ENCODE results near the gene TMC8.
A peak's percentile ranks its signal among the peaks of the same experiment; 100 is the strongest.
"Not testable (repeated sequence)": the region's sequence is repeated elsewhere in the genome, so short reads cannot be mapped to it uniquely, and the experiment has no call there.

Gene TMC8

DNA sequence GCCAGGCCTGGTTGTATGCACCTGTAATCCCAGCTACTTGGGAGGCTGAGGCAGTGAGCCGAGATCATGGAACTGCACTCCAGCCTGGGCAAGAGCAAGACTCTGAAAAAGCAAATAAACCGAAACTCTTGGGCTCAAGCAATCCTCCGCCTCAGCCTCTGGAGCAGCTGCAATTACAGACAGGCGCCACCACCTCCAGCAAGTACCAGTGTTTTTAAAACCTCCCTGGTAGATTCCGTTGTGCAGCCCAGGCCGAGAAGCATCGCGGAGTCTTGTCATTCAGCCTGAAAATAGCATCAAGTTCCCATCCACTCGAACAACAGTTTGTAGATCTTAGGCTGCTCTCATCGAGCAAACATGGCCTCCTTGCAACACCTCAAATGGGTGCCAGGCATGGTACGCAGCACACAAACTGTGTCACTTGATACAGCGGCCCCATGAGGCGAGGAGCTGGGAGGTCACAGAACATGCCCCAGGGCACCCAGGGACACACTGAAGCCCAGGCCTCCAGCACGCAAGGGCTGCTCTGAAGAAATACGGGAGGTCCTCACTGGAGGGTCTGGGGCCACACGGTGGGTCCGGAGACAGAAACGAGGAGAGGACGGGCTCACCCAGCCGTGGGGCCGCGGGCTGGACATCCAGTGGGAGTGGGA is 20.1 kb upstream of the TMC8 start:
- no peak for DNase-seq (ENCODE audit: low read depth)

GRCh38 chr17:78111016-78111726 is 19.4 kb upstream of the TMC8 start:
- DNase-seq (ENCODE audit: low read depth), result no peak

DNA sequence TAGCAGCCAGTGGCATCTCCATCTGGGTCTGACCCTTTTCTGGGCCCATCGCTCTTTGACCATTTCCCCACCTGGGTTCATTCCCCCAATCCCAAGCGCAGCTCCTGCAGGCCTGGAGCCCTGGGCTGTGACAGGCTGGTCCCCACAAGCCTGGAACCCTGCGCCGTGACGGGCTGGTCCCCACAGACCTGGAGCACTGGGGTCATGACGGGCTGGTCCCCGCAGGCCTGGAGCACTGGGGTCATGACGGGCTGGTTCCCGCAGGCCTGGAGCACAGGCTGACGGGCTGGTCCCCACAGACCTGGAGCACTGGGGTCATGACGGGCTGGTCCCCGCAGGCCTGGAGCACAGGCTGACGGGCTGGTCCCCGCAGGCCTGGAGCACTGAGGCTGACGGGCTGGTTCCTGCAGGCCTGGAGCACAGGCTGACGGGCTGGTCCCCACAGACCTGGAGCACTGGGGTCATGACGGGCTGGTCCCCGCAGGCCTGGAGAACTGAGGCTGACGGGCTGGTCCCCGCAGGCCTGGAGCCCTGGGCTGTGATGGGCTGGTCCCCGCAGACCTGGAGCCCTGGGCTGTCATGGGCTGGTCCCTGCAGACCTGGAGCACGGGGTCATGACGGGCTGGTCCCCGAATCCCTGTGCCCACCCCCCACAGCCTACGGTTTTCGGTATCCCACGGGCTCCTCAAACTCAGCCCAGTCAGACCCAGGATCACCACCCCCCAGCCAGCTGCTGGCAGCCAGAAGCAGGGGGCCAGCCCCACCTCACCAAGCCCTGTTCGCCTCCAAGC is 18.6 kb upstream of the TMC8 start:
- DNase-seq (ENCODE audit: low read depth), result no peak

DNA sequence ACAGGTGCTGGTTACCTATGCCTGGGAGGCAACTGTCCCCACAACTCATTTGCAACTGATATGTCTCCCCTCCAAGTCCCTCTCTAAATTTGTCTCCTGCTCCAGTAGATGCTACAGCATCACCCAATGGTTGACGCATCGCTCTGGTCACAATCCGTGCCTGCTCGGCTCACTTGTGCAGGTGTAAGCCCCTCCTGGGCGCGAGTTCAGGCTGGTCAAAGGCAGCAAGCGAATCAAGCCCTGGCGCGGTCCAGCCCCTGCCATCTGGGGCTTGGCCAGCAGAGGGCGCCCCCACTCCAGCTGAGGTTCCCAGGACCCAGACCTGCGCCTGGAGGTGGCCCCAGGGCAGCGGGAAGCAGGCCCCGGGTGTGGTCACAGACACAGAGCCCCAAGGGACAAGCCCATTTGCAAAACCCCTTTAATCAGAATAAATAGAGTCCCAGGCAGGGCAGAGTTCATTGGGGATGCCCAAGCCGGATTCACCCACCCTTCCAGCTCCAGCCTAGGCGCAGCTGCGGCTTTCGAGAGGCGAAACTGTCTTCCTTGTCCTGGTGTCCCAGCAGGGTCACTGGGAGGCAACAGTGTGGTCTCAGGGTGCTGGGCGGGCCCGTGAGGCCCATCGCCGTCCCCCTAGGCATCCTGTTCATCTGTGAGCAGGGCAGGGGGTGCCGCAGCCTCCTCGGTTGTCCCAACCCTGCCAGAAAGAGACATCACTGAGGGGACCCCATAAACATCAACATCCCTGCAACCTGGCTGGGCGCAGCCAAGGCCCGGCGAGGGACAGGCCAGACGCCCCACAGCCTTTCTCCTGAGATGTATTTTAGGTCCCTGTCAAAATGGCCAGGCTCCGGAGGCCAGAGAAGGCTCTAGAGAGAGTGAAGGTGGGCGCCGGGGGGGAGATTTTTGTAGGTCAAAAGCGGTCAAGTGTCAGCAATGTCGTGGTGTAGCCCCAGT is 17.8 kb upstream of the TMC8 start:
- DNase-seq (ENCODE audit: low read depth), result peak; percentile 77

- DNase-seq (ENCODE audit: low read depth), result no peak
Observed at GRCh38 chr17:78113804-78114785, 16.5 kb upstream of the TMC8 start.

DNA sequence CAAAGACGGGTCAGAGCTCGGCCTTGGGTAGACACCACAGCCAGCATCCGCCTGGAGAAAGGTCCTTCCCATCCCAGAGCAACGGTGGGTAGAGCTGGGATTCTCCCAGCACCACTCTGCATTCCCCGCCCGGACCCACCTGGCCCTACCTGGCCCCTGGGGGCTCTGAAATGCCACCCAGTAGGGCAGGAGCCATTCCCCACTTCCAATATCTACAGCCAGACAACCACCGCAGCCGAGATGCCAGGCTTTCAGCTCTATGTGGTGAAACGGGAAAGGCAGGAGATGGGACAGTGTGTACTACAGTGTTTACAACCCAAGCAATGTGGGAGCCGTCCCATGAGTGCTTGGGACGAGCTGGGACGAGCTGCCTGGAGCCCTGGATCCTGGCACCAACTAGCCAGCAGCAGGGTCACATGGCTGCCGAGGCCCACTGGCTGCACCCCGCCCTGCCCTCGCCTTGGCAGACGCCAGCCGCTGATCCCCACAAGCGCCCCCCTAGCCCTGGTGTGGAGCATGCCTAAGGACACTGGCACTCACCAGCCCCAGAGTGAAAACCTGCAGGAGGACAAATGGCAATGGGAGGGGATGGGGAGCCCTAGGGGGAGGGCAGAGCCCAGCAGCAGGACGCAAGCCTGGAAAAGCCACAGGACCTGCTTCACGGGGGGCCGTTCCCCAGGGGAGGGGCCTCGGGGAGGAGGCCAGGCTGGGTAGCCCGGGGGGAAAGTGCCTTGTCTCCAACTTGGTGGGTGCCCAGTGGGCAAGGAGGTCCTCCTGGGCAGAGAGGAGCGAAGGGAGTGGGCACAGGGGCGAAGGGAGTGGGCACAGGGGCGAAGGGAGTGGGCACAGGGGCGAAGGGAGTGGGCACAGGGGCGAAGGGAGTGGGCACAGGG is 15.5 kb upstream of the TMC8 start:
- no peak for DNase-seq (ENCODE audit: low read depth)

GRCh38 chr17:78115803-78116202 is 14.8 kb upstream of the TMC8 start:
- not testable (repeated sequence) for DNase-seq (ENCODE audit: low read depth)

DNA sequence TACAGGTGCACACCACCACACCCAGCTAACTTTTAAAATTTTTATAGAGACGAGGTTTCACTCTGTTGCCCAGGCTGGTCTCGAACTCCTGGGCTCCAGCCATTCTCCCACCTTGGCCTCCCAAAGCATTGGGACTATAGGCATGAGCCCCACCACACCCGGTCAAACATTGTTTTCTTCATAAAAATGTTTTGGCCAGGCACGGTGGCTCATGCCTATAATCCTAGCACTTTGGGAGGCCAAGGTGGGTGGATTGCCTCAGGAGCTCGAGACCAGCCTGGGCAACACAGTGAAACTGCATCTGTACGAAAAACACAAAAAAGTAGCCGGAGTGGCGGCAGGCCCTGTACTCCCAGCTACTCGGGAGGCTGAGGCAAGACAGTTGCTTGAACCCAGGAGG is 14.2 kb upstream of the TMC8 start:
- no peak for DNase-seq (ENCODE audit: low read depth)

DNA sequence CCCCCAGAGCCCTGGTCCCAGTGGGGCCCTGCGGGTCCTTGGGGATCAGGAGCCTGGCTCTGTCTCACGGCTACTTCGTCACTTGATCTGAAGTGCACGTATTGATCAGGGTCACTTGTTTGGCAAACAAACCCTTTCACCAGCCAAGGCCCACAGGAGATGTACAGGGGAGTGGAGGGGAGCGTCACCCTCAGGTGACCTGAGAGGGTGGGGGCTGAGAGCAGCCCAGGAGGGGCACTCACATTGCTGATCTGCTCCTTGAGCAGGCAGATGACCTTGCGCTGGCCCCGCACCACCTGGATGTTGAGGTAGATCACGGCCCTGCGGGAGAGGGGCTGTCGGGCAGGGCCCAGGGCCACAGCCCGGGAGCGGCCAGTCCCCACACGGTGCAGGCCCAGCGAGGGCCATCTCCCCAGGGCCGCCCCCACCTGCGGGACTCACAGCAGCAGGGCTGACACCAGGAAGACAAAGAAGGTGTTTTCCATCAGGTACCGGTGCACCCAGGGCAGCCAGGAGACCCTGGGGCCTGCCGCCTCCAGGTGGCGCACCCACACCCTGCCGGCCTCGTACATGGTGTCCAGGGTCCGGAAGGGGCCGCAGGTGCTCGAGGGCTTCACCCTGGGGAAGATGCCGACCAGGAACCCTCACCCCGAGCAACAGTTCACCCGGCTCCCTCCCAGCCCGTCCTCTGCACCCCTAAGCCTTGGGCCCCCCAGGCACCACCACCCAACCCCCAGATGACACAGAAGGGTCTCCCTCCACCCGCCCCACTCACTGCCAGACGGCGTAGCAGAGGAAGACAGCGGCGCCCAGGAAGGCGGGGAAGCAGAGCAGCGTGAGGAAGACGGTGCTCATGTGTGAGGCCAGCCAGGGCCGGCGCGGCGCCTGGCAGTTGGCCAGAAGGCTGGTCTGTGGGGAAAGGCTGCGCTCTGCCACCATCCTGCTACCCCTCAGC is 13.3 kb upstream of the TMC8 start:
- no peak for DNase-seq (ENCODE audit: low read depth)

DNA sequence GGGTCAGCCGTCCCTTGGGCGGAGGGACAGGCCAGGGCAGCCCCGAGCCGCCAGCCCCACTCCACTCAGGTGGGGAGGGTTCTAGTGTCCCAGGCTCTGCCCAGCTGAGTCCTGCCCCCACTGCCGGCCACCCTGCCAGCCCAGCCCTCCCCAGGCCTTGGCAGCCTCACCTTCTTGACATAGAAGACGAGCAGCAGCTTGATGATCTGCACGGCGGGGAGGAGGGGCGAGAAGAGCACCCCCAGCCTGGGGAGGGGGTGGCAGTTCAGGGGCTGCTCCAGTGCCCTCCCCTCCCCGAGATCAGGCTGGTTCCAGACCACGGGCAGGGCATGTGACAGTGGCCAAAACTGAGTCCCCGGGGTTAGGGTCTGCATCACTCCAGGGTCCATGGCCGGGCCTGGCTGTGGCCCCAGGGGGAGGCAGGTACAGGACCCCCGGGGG is 11.8 kb upstream of the TMC8 start:
- no peak for DNase-seq (ENCODE audit: low read depth)

DNA sequence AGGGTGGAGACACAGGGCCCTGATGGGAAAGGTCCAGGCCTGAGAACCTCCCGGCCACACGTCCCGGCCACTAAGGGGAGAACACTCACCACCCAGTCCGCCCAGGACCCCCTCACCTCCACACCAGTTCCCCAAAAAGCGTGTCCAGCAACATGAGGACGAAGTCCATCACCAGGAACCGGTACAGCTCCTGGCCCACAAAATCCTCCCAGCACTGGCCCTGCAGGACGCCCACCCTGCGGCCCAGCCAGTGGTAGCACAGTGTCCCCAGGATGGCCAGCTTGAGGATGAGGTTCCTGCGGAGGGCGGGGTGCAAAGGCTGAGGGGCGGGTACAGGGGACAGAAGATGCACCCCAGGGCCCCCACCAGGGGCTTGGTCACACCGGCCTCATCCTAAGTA is 10.0 kb upstream of the TMC8 start:
- no peak for DNase-seq (ENCODE audit: low read depth)

DNA sequence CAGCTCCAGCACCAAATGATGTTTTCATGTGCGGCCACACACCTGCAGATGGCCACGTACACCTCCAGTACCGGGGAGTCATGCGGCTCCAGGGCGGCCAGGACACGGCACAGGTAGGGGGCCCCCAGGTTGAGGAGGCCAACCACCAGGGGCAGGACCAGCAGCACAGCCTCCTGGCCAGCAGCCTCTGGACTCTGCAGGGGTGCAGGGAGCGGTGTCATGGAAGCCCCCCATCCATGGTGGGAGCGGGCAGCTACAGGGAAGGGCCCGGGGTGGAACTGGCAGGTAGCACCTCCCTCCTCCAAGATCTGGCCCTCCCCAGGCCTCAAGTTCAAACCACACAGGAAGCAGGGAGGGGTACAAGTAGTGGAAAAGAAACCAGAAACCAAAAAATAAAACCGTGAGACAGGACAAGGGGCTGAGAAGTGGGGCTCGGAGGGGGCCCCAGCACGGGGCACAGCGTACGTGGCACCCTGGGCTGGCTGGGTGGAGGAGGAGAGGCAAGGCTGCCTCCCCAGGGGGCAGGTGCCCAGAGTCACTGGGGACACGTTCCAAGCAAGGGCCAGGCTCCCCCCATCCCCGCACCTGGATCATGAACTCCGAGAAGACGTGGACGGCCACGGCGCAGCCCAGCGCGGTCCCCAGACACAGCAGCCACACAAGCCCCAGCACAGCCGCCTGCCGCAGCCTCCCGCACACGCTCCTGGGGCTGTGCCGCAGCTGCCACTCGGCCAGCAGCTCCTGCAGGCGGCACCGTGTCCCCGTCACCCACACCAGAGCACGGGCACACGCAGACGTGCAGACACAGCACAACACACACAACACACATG is 9.4 kb upstream of the TMC8 start:
- no peak for DNase-seq (ENCODE audit: low read depth)

DNA sequence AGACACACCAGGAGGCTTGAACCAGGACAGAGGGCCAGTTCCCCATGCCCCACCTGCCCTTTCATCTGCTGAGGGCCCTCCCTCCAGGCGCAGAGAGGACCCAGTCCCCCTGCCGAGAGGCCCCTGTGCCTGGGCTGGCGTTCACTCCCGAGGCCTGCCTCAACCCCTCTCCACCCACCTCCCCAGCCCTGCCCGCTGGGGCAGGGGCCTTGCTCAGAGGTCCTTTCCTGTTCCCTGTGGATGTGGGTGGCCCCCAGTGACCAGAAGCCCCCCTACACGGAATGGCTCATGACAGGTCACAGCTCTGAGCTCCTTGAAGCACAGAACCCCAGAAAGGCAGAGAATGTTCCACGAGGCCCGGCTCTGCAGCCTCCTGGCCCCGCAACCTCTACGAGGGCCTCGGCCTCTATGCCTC is 8.8 kb upstream of the TMC8 start:
- no peak for DNase-seq (ENCODE audit: low read depth)

- no peak for DNase-seq (ENCODE audit: low read depth)
Observed at GRCh38 chr17:78122216-78122930, 8.2 kb upstream of the TMC8 start.

- no peak for DNase-seq (ENCODE audit: low read depth)
Observed at GRCh38 chr17:78122931-78123249, 7.7 kb upstream of the TMC8 start.

- DNase-seq (ENCODE audit: low read depth), result no peak
Observed at GRCh38 chr17:78123258-78123929, 7.2 kb upstream of the TMC8 start.

Measured in stimulated activated CD8-positive, alpha-beta memory T cell treated with anti-CD3 and anti-CD28 coated beads, Interleukin-15, amount 100 ng/mL, for 24 hours (primary cell).